Measurements from ENCODE around the gene ALOX5. TPM values are rescaled to one million over a fixed set of nuclear protein-coding genes. Genes with fewer than 3 reads are reported as not detected.
"Not testable (repeated sequence)": the region's sequence is repeated elsewhere in the genome, so short reads cannot be mapped to it uniquely, and the experiment has no call there.

Gene ALOX5
- total RNA-seq, 2 experiments from 2014 or later, result 0.56 to 0.60 TPM

GRCh38 chr10:45353186-45353585 lies 20.8 kb upstream of the ALOX5 start:
- DNase-seq, result no peak
- Mint-ChIP-seq H3K36me3 (ENCODE audit: low read depth) (no peaks in the 10 kb centered on the region), H3K4me3 (no peak overlapping the region), H3K27ac (no peak overlapping the region), H3K4me1 (ENCODE audit: low read depth) (peaks cover 12% of the 10 kb centered on the region), H3K27me3 (peaks cover 3% of the 10 kb centered on the region), H3K9me3 (peaks cover 5% of the 10 kb centered on the region)
- ChIA-PET CTCF (interaction anchor here (1.2 kb wide), 1 partner anchor 24 kb away, joined by 3 read pairs; no protein-coding TSS in a partner anchor), POLR2A (no interaction called here)
- intact Hi-C loops (cut with micrococcal nuclease), result no loop called here
- TF ChIP-seq, protein P1, sequence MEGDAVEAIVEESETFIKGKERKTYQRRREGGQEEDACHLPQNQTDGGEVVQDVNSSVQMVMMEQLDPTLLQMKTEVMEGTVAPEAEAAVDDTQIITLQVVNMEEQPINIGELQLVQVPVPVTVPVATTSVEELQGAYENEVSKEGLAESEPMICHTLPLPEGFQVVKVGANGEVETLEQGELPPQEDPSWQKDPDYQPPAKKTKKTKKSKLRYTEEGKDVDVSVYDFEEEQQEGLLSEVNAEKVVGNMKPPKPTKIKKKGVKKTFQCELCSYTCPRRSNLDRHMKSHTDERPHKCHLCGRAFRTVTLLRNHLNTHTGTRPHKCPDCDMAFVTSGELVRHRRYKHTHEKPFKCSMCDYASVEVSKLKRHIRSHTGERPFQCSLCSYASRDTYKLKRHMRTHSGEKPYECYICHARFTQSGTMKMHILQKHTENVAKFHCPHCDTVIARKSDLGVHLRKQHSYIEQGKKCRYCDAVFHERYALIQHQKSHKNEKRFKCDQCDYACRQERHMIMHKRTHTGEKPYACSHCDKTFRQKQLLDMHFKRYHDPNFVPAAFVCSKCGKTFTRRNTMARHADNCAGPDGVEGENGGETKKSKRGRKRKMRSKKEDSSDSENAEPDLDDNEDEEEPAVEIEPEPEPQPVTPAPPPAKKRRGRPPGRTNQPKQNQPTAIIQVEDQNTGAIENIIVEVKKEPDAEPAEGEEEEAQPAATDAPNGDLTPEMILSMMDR (IDR thresholded peaks at IDR 0.05), result no peak
- peak; percentile 37 for ATAC-seq

GRCh38 chr10:45354261-45354660 lies 19.8 kb upstream of the ALOX5 start:
- ChIA-PET POLR2A (interaction anchor here (0.5 to 1.5 kb wide), 3 partner anchors 66 to 229 kb away, joined by 3 to 4 read pairs (median 4); no protein-coding TSS in a partner anchor), CTCF (interaction anchor here (1.2 to 1.6 kb wide), 2 partner anchors 23 to 104 kb away, joined by 3 to 4 read pairs; no protein-coding TSS in a partner anchor)
- no peak for DNase-seq
- Mint-ChIP-seq H3K9me3 (no peaks in the 10 kb centered on the region), H3K36me3 (ENCODE audit: low read depth) (no peaks in the 10 kb centered on the region), H3K27ac (no peak overlapping the region), H3K4me1 (ENCODE audit: low read depth) (peaks cover 12% of the 10 kb centered on the region), H3K4me3 (no peak overlapping the region), H3K27me3 (peaks cover 2% of the 10 kb centered on the region)
- intact Hi-C loops (cut with micrococcal nuclease), result no loop called here
- ATAC-seq, result no peak
- TF ChIP-seq, protein P1 (IDR thresholded peaks at IDR 0.05), result no peak

- DNase-seq (no peak), ATAC-seq (no peak)
- H3K4me3 Mint-ChIP-seq, result no peak overlapping the region
- peaks cover 12% of the 10 kb centered on the region for H3K4me1 Mint-ChIP-seq (ENCODE audit: low read depth)
- H3K27me3 Mint-ChIP-seq, result peaks cover 4% of the 10 kb centered on the region
- peaks cover 3% of the 10 kb centered on the region for H3K36me3 Mint-ChIP-seq (ENCODE audit: low read depth)
- ChIA-PET CTCF (no interaction called here), POLR2A (interaction anchor here (1.5 kb wide), 1 partner anchor 64 kb away, joined by 4 read pairs; no protein-coding TSS in a partner anchor)
- no peak overlapping the region for H3K27ac Mint-ChIP-seq
- TF ChIP-seq, protein P1 (IDR thresholded peaks at IDR 0.05), result no peak
- H3K9me3 Mint-ChIP-seq, result no peaks in the 10 kb centered on the region
- intact Hi-C loops (cut with micrococcal nuclease), result no loop called here
Measured at GRCh38 chr10:45355494-45355893, 18.5 kb upstream of the ALOX5 start.

GRCh38 chr10:45358961-45359360 lies 15.1 kb upstream of the ALOX5 start:
- DNase-seq; H3K9me3 Mint-ChIP-seq; intact Hi-C loops (cut with micrococcal nuclease); H3K4me1 Mint-ChIP-seq (ENCODE audit: low read depth); H3K27me3 Mint-ChIP-seq; ATAC-seq; H3K36me3 Mint-ChIP-seq (ENCODE audit: low read depth); H3K4me3 Mint-ChIP-seq; CTCF ChIA-PET; POLR2A ChIA-PET; H3K27ac Mint-ChIP-seq: not testable (repeated sequence)

- intact Hi-C loops (cut with micrococcal nuclease), result not testable (repeated sequence)
Measured at GRCh38 chr10:45361983-45362799, 11.8 kb upstream of the ALOX5 start.

DNA sequence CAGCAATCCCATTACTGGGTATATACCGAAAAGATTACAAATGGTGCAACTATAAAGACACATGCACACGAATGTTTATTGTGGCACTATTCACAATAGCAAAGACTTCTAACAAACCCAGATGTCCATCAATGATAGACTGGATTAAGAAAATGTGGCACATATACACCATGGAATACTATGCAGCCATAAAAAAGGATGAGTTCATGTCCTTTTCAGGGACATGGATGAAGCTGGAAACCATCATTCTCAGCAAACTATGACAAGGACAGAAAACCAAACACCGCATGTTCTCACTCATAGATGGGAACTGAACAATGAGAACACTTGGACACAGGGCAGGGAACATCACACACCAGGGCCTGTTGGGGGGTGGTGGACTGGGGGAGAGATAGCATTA lies 6.4 kb upstream of the ALOX5 start:
- H3K4me3 Mint-ChIP-seq; H3K9me3 Mint-ChIP-seq; H3K4me1 Mint-ChIP-seq (ENCODE audit: low read depth); intact Hi-C loops (cut with micrococcal nuclease); H3K27ac Mint-ChIP-seq; DNase-seq; CTCF ChIA-PET; H3K36me3 Mint-ChIP-seq (ENCODE audit: low read depth); POLR2A ChIA-PET; ATAC-seq: not testable (repeated sequence)
- peaks cover 23% of the 10 kb centered on the region for H3K27me3 Mint-ChIP-seq

More at GRCh38 chr10:45361983-45362799, 11.8 kb upstream of the ALOX5 start:
- ATAC-seq; H3K27ac Mint-ChIP-seq; DNase-seq; H3K27me3 Mint-ChIP-seq; H3K4me1 Mint-ChIP-seq (ENCODE audit: low read depth); H3K4me3 Mint-ChIP-seq; H3K36me3 Mint-ChIP-seq (ENCODE audit: low read depth); POLR2A ChIA-PET; H3K9me3 Mint-ChIP-seq; CTCF ChIA-PET: not testable (repeated sequence)

Measured in activated CD8-positive, alpha-beta T cell treated with anti-CD3 and anti-CD28 coated beads for 36 hours (primary cell).